Activated T-helper 1 cell treated with anti-CD3 and anti-CD28 coated beads, Interleukin-12 subunit alpha, Interleukin-12 subunit beta, Interleukin-2, Interleukin-4 antibody, amounts not matched to agents 30 ng/mL and 10 ng/mL and 1 ng/mL, durations not matched to agents 14 hours and 24 hours and 36 hours (primary cell): ENCODE data around the gene PEX3. TPM values are rescaled to one million over a fixed set of nuclear protein-coding genes. Genes with fewer than 3 reads are reported as not detected.
A peak's percentile ranks its signal among the peaks of the same experiment; 100 is the strongest.

Experiments used
- DNase-seq: peaks from one replicate; pipeline ENCODE4 v3.0.0; 2021; ENCODE audit warnings: low spot score
- H3K27ac Mint-ChIP-seq: one replicate; pipeline ENCODE4 v1.8.0; 2021; ENCODE audit warnings: mild to moderate bottlenecking, mixed read lengths
- H3K27me3 Mint-ChIP-seq: one replicate; pipeline ENCODE4 v1.8.0; 2022; ENCODE audit warnings: mild to moderate bottlenecking, moderate library complexity, mixed read lengths; ENCODE audit not compliant: insufficient read depth
- H3K36me3 Mint-ChIP-seq: one replicate; pipeline ENCODE4 v1.8.0; 2021; ENCODE audit warnings: low read depth, mixed read lengths
- H3K4me1 Mint-ChIP-seq: one replicate; pipeline ENCODE4 v1.8.0; 2021; ENCODE audit warnings: low read depth, mixed read lengths
- H3K4me3 Mint-ChIP-seq: one replicate; pipeline ENCODE4 v1.8.0; 2021; ENCODE audit warnings: mild to moderate bottlenecking, moderate library complexity, mixed read lengths
- H3K9me3 Mint-ChIP-seq: one replicate; pipeline ENCODE4 v1.8.0; 2021; ENCODE audit warnings: mixed read lengths
- intact Hi-C: fragments of 100-400 bp; cut with micrococcal nuclease; formaldehyde crosslinking; loops from one replicate; pipeline ENCODE4 v1.15.1; 2024
- total RNA-seq: library from RNA; stranded (reverse); gene quantifications from 2 replicates; pipeline ENCODE4 v1.2.3, GENCODE V29; 2022

Gene PEX3
- 23.6 and 25.0 TPM in 2 replicates for total RNA-seq

DNA sequence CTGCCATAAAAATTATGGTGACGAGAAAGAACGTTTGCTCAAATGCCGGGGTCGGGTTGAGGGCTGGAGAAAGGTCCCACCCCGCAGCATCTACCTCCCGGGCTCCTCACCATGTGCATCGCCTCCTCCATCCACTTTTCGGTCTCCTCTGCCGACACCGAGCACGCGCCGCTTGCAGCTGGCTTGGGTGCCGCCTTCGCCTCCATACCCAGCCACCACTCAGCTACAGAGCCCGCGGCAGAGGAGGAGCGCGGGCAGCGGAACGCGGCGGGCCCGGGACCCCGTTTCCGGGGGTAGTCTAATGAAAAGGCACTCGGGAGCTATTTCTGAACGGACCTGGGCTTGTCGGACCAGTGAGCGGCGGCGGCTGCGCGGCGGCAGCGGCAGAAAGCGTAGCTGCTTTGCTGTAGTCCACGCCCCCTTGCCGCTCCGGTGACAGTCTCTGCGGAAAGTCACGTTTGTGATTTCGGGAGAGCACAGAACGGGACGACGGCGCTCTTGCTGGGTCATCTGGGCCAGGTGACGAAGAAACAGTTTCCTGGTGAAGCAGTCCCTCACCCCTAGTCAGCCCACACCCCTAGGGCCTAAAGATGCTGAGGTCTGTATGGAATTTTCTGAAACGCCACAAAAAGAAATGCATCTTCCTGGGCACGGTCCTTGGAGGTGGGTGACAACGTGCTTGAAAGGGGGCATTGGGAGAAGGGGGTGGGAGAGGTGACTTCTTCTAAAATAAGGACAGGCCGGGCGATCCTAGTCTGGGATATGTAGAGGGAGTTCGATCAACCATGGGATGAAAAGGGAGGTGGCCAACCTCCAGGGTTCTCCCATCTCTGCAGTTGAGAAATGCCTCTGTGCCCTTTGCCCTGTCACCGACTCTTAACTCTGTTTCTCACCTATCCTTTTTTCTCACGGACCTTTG is at the start of gene PEX3, which contains the start of gene ADAT2:
PEX3 (plus strand) TSS at position 353 of the 919 bp plus-strand sequence; CDS start at position 591, 238 bp downstream.
ADAT2 (minus strand) TSS at position 243 of the 919 bp plus-strand sequence; CDS start at position 206, 37 bp downstream.
- Mint-ChIP-seq H3K27me3 (no peaks in the 10 kb centered on the region), H3K36me3 (peaks cover 10% of the 10 kb centered on the region), H3K4me1 (peaks cover 50% of the 10 kb centered on the region), H3K9me3 (no peaks in the 10 kb centered on the region), H3K27ac (peak within 1 kb of the TSS; percentile 99), H3K4me3 (peak within 1 kb of the TSS; percentile 98)
- intact Hi-C loops: loop anchor here (1.0 to 5.0 kb wide), 11 partner anchors 9 to 1303 kb away; partner anchors contain the start of genes AIG1, FUCA2, LTV1 and NMBR
- peak; percentile 92 for DNase-seq

DNA sequence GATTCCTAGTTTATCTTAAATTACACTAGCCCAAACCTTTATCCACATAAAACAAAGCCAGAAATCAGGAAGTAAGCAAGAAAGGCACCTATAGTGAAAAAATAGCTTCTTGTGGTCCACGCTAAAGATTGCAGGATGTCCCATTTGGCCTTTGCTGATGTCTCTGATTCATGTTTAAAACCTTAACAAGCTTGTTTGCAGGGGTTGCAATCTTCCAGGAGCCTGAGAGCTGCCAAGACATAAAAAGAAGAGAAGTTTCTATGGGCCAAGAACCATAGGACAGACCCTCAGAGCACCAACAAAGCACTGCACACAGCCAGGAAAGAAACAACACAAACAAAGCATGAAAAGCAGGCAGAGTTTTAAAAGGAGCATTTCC is 49.5 kb upstream of the PEX3 start:
- H3K4me1 Mint-ChIP-seq: peaks cover 25% of the 10 kb centered on the region
- no peak overlapping the region for H3K27ac Mint-ChIP-seq
- DNase-seq: no peak
- intact Hi-C loops: no loop called here
- no peaks in the 10 kb centered on the region for H3K9me3 Mint-ChIP-seq
- H3K4me3 Mint-ChIP-seq: no peak overlapping the region
- peaks cover 4% of the 10 kb centered on the region for H3K27me3 Mint-ChIP-seq
- no peaks in the 10 kb centered on the region for H3K36me3 Mint-ChIP-seq

GRCh38 chr6:143401636-143402370 is 48.8 kb upstream of the PEX3 start:
- H3K9me3 Mint-ChIP-seq: no peaks in the 10 kb centered on the region
- H3K36me3 Mint-ChIP-seq: no peaks in the 10 kb centered on the region
- no peak overlapping the region for H3K4me3 Mint-ChIP-seq
- intact Hi-C loops: no loop called here
- H3K27ac Mint-ChIP-seq: no peak overlapping the region
- H3K4me1 Mint-ChIP-seq: peaks cover 25% of the 10 kb centered on the region
- no peak for DNase-seq
- H3K27me3 Mint-ChIP-seq: peaks cover 4% of the 10 kb centered on the region

DNA sequence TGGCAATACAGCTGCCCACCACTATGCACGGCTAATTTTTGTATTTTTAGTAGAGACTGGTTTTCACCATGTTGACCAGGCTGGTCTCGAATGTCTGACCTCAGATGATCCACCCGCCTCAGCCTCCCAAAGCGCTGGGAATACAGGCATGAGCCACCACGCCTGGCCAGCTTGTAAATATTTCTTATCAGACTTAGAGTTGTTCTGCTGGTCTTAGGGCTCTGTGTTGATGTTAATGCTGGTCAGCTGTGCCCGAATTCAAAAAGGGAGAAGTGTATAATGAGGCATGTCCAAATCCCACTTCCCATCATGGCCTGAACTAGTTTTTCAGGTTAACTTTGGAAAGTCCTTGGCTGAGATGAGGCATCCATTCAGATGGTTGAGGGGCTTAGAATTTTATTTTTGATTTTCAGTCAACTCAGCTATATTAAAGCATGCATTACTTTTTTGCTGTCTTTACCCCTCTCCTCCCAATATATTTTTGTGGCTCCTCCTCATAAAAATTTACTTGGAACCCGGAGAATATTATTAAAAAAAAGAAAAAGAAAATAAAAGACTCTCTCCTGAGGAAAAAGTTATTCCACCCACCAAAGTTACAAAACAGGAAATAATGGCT is 47.8 kb upstream of the PEX3 start:
- H3K27ac Mint-ChIP-seq: no peak overlapping the region
- intact Hi-C loops: no loop called here
- H3K4me3 Mint-ChIP-seq: no peak overlapping the region
- peaks cover 25% of the 10 kb centered on the region for H3K4me1 Mint-ChIP-seq
- DNase-seq: no peak
- no peaks in the 10 kb centered on the region for H3K36me3 Mint-ChIP-seq
- no peaks in the 10 kb centered on the region for H3K9me3 Mint-ChIP-seq
- H3K27me3 Mint-ChIP-seq: peaks cover 4% of the 10 kb centered on the region

DNA sequence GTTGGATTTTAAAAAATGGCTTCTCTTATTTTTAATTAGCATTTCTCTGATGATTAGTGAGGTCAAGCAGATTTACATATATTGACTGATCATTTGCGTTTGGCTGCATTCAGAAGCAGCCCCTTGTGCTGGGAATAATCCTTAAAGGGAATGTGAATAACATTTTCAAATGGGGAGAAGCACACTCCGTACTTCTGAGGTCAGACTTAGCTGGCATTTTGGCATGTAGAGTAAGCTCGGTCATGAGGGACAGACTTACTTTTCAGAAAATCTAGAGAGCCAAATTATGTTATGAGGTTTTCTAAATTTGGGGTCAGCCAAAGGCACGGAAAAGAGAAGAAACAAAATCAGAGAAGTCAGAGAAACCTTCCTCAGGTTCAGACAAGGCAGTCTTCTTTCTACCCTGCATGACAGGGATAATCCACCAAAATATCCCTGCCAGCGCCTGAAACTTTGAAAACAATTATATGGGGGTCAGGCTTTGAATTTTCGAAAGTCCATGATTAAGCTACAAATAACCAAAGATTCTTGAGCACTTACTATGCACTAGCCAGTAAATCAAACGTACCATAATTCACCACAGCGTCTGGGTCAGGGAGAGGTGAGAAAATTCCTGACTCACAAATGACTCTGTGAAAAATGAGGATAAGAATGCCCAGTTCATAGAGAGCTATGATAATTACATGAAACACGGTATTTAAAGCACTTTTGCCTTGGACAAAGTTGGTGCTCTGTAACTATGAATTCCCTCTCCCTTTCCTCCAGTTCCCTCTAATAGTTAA is 45.0 kb upstream of the PEX3 start:
- DNase-seq: no peak
- Mint-ChIP-seq H3K9me3 (peaks cover 10% of the 10 kb centered on the region), H3K27me3 (no peaks in the 10 kb centered on the region), H3K4me3 (no peak overlapping the region), H3K4me1 (peaks cover 15% of the 10 kb centered on the region), H3K36me3 (no peaks in the 10 kb centered on the region), H3K27ac (no peak overlapping the region)
- intact Hi-C loops: no loop called here

DNA sequence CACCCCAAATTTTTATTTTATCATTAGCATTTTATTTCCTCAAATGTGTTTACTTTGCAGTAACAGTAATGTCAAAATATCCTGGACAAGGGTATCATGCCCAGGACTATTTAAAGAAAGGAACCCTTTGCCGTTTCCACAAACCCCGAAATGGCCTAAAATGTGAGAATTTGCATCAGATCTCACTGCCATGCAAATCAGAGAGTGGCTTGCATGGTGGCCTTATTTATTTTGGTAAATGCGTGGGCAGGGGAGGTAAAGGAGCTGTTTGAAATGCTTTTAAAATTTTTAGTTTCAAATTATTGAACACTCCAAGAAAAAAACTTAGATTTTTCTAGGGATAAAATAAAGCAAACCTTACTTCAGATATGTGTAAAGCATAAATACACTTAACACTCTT is 43.9 kb upstream of the PEX3 start:
- no peak for DNase-seq
- Mint-ChIP-seq H3K36me3 (no peaks in the 10 kb centered on the region), H3K9me3 (peaks cover 10% of the 10 kb centered on the region), H3K27ac (no peak overlapping the region), H3K4me3 (no peak overlapping the region), H3K4me1 (peaks cover 6% of the 10 kb centered on the region), H3K27me3 (no peaks in the 10 kb centered on the region)
- intact Hi-C loops: no loop called here

- intact Hi-C loops: no loop called here
Measured at GRCh38 chr6:143408151-143408786, 42.3 kb upstream of the PEX3 start.

DNA sequence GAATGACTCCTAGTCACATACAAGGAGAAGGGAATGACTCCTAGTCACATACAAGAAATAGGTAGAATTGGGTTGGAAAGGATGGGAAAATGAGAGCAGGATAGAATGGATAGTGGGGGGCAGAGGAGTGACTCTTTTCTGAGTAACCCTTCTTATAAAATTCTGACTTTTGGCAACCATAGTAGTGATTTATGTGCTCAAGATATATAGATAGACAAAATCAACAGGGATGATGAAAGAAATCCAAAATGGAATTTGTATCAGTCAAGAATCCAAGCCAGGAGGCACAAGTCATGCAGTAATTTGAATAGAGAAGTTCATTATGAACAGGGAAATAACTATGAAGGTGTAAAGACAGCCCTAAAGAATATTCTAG is 41.8 kb upstream of the PEX3 start:
- Mint-ChIP-seq H3K4me3 (no peak overlapping the region), H3K27me3 (no peaks in the 10 kb centered on the region), H3K4me1 (no peaks in the 10 kb centered on the region), H3K36me3 (no peaks in the 10 kb centered on the region), H3K9me3 (peaks cover 10% of the 10 kb centered on the region), H3K27ac (no peak overlapping the region)
- intact Hi-C loops: no loop called here
- no peak for DNase-seq

More at GRCh38 chr6:143408151-143408786, 42.3 kb upstream of the PEX3 start:
- no peak for DNase-seq
- Mint-ChIP-seq H3K9me3 (peaks cover 10% of the 10 kb centered on the region), H3K4me1 (no peaks in the 10 kb centered on the region), H3K36me3 (no peaks in the 10 kb centered on the region), H3K4me3 (no peak overlapping the region), H3K27me3 (no peaks in the 10 kb centered on the region), H3K27ac (no peak overlapping the region)

DNA sequence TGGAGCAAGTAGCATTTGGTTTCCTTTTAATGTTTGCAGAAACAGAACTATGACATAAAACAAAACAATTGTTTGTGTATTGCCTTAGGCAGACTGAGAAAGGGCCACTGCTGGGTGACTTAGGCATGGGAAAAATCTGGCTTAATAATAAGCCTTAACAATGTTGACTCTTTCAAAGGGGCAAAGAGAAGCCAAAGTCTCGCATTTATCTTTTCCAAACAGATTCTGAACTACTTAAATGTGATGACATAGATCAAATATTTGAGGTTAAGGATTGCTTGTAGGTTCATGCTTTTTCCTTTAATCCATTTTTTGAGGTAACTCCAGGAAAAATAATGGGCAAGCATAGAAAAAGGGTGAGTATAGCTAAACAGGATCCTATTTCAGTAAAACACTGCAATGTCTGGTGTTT is 39.7 kb upstream of the PEX3 start:
- Mint-ChIP-seq H3K9me3 (peaks cover 10% of the 10 kb centered on the region), H3K27me3 (no peaks in the 10 kb centered on the region), H3K27ac (no peak overlapping the region), H3K4me3 (no peak overlapping the region), H3K4me1 (no peaks in the 10 kb centered on the region), H3K36me3 (peaks cover 2% of the 10 kb centered on the region)
- DNase-seq: no peak
- intact Hi-C loops: no loop called here

DNA sequence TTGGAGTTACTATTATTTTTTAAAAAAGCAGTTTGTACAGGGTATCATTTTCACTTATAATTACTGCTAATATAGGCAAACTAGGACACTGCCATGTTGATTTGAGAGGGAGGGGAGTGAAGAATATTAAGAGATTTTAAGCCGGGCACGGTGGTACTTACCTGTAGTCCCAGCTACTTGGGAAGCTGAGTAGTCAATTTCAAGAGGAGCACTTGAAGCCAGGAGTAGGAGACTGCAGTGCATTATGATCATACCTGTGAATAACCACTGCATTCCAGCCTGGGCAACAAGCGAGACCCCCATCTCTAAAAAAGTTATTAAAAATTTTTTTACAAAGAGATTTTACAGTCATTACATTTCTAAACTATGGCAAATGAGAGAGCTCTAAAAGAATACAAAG is 35.8 kb upstream of the PEX3 start:
- intact Hi-C loops: no loop called here
- no peak for DNase-seq
- Mint-ChIP-seq H3K27me3 (no peaks in the 10 kb centered on the region), H3K4me1 (no peaks in the 10 kb centered on the region), H3K9me3 (no peaks in the 10 kb centered on the region), H3K27ac (no peak overlapping the region), H3K4me3 (no peak overlapping the region), H3K36me3 (peaks cover 5% of the 10 kb centered on the region)

- no peaks in the 10 kb centered on the region for H3K4me1 Mint-ChIP-seq
- intact Hi-C loops: no loop called here
Measured at GRCh38 chr6:143419526-143419925, 31.1 kb upstream of the PEX3 start.

DNA sequence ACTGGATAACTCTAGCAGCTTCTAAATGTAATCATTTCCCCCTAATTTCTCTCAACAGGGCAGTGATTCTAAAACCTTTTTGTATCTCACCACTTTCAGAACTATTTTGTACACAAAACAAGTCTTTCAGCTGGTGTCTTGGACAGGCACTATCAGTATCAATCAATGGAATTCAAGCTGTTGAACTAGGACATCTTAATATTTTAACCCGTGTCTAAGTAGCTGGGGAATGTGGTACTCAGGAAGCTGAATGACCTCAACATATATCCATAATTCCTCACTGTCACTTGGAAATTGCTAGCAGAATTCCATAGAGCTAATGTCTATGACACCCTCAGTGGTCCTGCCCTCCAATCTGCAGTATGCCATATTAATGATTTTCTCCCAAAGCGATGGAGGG is 24.6 kb upstream of the PEX3 start:
- Mint-ChIP-seq H3K9me3 (no peaks in the 10 kb centered on the region), H3K36me3 (peaks cover 12% of the 10 kb centered on the region), H3K4me1 (no peaks in the 10 kb centered on the region), H3K27ac (no peak overlapping the region), H3K27me3 (no peaks in the 10 kb centered on the region), H3K4me3 (no peak overlapping the region)
- DNase-seq: no peak
- intact Hi-C loops: loop anchor here (2.0 to 5.0 kb wide), 3 partner anchors 399 to 587 kb away; partner anchors contain the start of gene HIVEP2

More at GRCh38 chr6:143419526-143419925, 31.1 kb upstream of the PEX3 start:
- Mint-ChIP-seq H3K27ac (no peak overlapping the region), H3K4me3 (no peak overlapping the region), H3K9me3 (no peaks in the 10 kb centered on the region), H3K36me3 (peaks cover 12% of the 10 kb centered on the region), H3K27me3 (no peaks in the 10 kb centered on the region)
- no peak for DNase-seq
